Measurements from ENCODE around the gene RTN4. TPM values are rescaled to one million over a fixed set of nuclear protein-coding genes. Genes with fewer than 3 reads are reported as not detected.

Gene RTN4
- total RNA-seq, 1 experiment from 2014 or later = 200 TPM

- no peak overlapping the region for H2BK120ac ChIP-seq (ENCODE audit: low read depth, low read length, poor library complexity, severe bottlenecking)
- H3K79me1 ChIP-seq (ENCODE audit: insufficient read depth, low read depth, low read length, poor library complexity, severe bottlenecking) = no peaks in the 10 kb centered on the region
- H3K27ac Mint-ChIP-seq = no peak overlapping the region
- H3K79me2 ChIP-seq (ENCODE audit: insufficient read depth, low read length) = no peaks in the 10 kb centered on the region
- no peak overlapping the region for H3K9ac ChIP-seq (ENCODE audit: extremely low read depth, insufficient read length, low read length)
- H3K4me1 ChIP-seq (ENCODE audit: insufficient read depth, low read length) = no peaks in the 10 kb centered on the region
- no peaks in the 10 kb centered on the region for H3K36me3 Mint-ChIP-seq (ENCODE audit: insufficient read depth in 1 of 3, low read depth in 3 of 3)
- no peak overlapping the region for H2BK12ac ChIP-seq (ENCODE audit: insufficient read length, low read depth, low read length)
- no peaks in the 10 kb centered on the region for H4K20me1 ChIP-seq (ENCODE audit: control insufficient read depth, insufficient read depth, insufficient read length)
- H4K91ac ChIP-seq (ENCODE audit: insufficient read length, low read depth, low read length) = no peak overlapping the region
- no peak overlapping the region for H3K4me3 Mint-ChIP-seq
- TF ChIP-seq, protein P1, sequence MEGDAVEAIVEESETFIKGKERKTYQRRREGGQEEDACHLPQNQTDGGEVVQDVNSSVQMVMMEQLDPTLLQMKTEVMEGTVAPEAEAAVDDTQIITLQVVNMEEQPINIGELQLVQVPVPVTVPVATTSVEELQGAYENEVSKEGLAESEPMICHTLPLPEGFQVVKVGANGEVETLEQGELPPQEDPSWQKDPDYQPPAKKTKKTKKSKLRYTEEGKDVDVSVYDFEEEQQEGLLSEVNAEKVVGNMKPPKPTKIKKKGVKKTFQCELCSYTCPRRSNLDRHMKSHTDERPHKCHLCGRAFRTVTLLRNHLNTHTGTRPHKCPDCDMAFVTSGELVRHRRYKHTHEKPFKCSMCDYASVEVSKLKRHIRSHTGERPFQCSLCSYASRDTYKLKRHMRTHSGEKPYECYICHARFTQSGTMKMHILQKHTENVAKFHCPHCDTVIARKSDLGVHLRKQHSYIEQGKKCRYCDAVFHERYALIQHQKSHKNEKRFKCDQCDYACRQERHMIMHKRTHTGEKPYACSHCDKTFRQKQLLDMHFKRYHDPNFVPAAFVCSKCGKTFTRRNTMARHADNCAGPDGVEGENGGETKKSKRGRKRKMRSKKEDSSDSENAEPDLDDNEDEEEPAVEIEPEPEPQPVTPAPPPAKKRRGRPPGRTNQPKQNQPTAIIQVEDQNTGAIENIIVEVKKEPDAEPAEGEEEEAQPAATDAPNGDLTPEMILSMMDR (conservative IDR thresholded peaks at IDR 0.05) = no peak
- H3K23me2 ChIP-seq (ENCODE audit: insufficient read length, low read depth, low read length, poor library complexity, severe bottlenecking) = no peaks in the 10 kb centered on the region
- H3K14ac ChIP-seq (ENCODE audit: insufficient read depth, low read length) = no peak overlapping the region
- H2BK20ac ChIP-seq (ENCODE audit: low read depth, low read length, poor library complexity, severe bottlenecking) = no peak overlapping the region
- H3K4me2 ChIP-seq (ENCODE audit: insufficient read depth, insufficient read length, low read length) = no peak overlapping the region
- no peaks in the 10 kb centered on the region for H3K9me3 Mint-ChIP-seq
- H2BK5ac ChIP-seq (ENCODE audit: insufficient read length, low read length) = no peak overlapping the region
- H3K56ac ChIP-seq (ENCODE audit: insufficient read length, low read depth, low read length) = no peak overlapping the region
- H3K27me3 ChIP-seq (ENCODE audit: insufficient read depth, low read length) = no peaks in the 10 kb centered on the region
- H3K4me1 Mint-ChIP-seq = peaks cover 2% of the 10 kb centered on the region in 2 experiments; a peak in 1 of 4 replicates
- H2AK5ac ChIP-seq (ENCODE audit: insufficient read length, low read length) = no peak overlapping the region
- DNase-seq = no peak
- H3K27me3 Mint-ChIP-seq (ENCODE audit: low read depth) = no peaks in the 10 kb centered on the region
- H4K5ac ChIP-seq (ENCODE audit: insufficient read length, low read depth, low read length) = no peak overlapping the region
- no peak overlapping the region for H2BK15ac ChIP-seq (ENCODE audit: low read depth, low read length)
- no CpG with 5 or more reads among the region's 3 CpGs for WGBS (ENCODE audit: extremely low coverage, insufficient read length, low lambda C conversion rate)
- H3K9me3 ChIP-seq (ENCODE audit: control insufficient read depth, low read depth, low read length) = no peaks in the 10 kb centered on the region
- H3T11ph ChIP-seq (ENCODE audit: low read length) = no peak overlapping the region
- H3K18ac ChIP-seq (ENCODE audit: insufficient read length, low read depth, low read length) = no peak overlapping the region
- H2AFZ ChIP-seq (ENCODE audit: low read length) = no peak overlapping the region
- H4K8ac ChIP-seq (replicated peaks; ENCODE audit: insufficient read length, low read depth, low read length) = no peak overlapping the region
- H3K4ac ChIP-seq (ENCODE audit: low read depth, low read length) = no peak overlapping the region
- H3K27ac ChIP-seq (ENCODE audit: insufficient read length, low read depth, low read length) = no peak overlapping the region
- H3K23ac ChIP-seq (ENCODE audit: insufficient read length, low read depth, low read length) = no peak overlapping the region
Measured at GRCh38 chr2:55084641-55085040, 34.4 kb upstream of the RTN4 start.

All from H9 (cell line).